Uterus (tissue), 4 donors: Measurements from ENCODE around the gene LRBA. TPM values are rescaled to one million over a fixed set of nuclear protein-coding genes. Genes with fewer than 3 reads are reported as not detected.

Experiments
- DNase-seq, 2 donors: peaks; one replicate each; pipeline ENCODE4 v3.0.0-alpha.2; 2019 to 2020
- H3K27ac ChIP-seq, 2 donors: fragments of 200-600 bp; sonication (generic); 1 replicate in 1 of 2; 2 replicates in 1 of 2; pipeline ENCODE4 v1.5.1; 2016 to 2018
- H3K27me3 ChIP-seq, 2 donors: fragments of 200-600 bp; sonication (generic); one replicate each; pipeline ENCODE4 v1.5.1; 2018 to 2019; ENCODE audit warnings: control low read depth in 1 of 2
- H3K36me3 ChIP-seq, 2 donors: fragments of 200-600 bp; sonication (generic); one replicate each; pipeline ENCODE4 v1.5.1; 2019; ENCODE audit warnings: control low read depth in 1 of 2
- H3K4me1 ChIP-seq, 2 donors: fragments of 200-600 bp; sonication (generic); one replicate each; pipeline ENCODE4 v1.5.1; 2018 to 2019; ENCODE audit warnings: control low read depth in 1 of 2
- H3K4me3 ChIP-seq, 2 donors: fragments of 200-600 bp; sonication (generic); 1 replicate in 1 of 2; 2 replicates in 1 of 2; pipeline ENCODE4 v1.5.1; 2018 to 2019; ENCODE audit warnings: mild to moderate bottlenecking in 1 of 2
- H3K9me3 ChIP-seq, 2 donors: fragments of 200-600 bp; sonication (generic); one replicate each; pipeline ENCODE4 v1.5.1; 2019; ENCODE audit warnings: control low read depth in 1 of 2
- CTCF ChIP-seq, 4 experiments: fragments of 200-600 bp in 2 of 4; fragments of 450-650 bp in 2 of 4; sonication (generic) in 2 of 4; IDR thresholded peaks; one replicate each; pipeline ENCODE4 v1.5.1; 2016 to 2019; ENCODE audit warnings: antibody characterized with exemption in 4 of 4, mild to moderate bottlenecking in 2 of 4, moderate library complexity in 1 of 4
- POLR2A ChIP-seq, 2 donors: fragments of 450-650 bp; IDR thresholded peaks; one replicate each; pipeline ENCODE4 v1.6.1; 2016; ENCODE audit warnings: antibody characterized with exemption in 2 of 2, mild to moderate bottlenecking in 1 of 2, moderate library complexity in 1 of 2
- intact Hi-C: fragments of 100-400 bp; cut with DNase I; formaldehyde crosslinking; loops from one replicate; pipeline ENCODE4 v1.15.1; 2023; ENCODE audit warnings: low total_unique reads
- total RNA-seq, 4 donors: library from RNA; depleted of rRNA in 3 of 4; stranded (reverse); fragments of >200 nt in 3 of 4; gene quantifications; one replicate each; pipeline versions ENCODE4 v1.1.0 to v1.2.4, GENCODE V29; 2014 to 2023
- donor health status: DM: yes; HTN: yes; CAD: no.

Gene LRBA
- total RNA-seq, 4 donors from 2014 or later = 32.0 to 126 (median 41.7) TPM

GRCh38 chr4:151039733-151040132, 24.6 kb upstream of the LRBA start:
- Histone ChIP-seq H3K27ac (no peak overlapping the region), H3K36me3 (no peaks in the 10 kb centered on the region), H3K27me3 (no peaks in the 10 kb centered on the region), H3K9me3 (no peaks in the 10 kb centered on the region), H3K4me3 (no peak overlapping the region), H3K4me1 (no peaks in the 10 kb centered on the region)
- TF ChIP-seq POLR2A (IDR thresholded peaks at IDR 0.05) = no peak
- no peak for TF ChIP-seq CTCF (IDR thresholded peaks at IDR 0.05)
- intact Hi-C loops = no loop called here
- no peak for DNase-seq

GRCh38 chr4:151038452-151039157, 23.5 kb upstream of the LRBA start:
- H3K27ac ChIP-seq = no peak overlapping the region
- H3K36me3 ChIP-seq = no peaks in the 10 kb centered on the region
- intact Hi-C loops = no loop called here
- no peaks in the 10 kb centered on the region for H3K9me3 ChIP-seq
- H3K4me1 ChIP-seq = no peaks in the 10 kb centered on the region
- no peaks in the 10 kb centered on the region for H3K27me3 ChIP-seq
- TF ChIP-seq CTCF (IDR thresholded peaks at IDR 0.05) (no peak), POLR2A (IDR thresholded peaks at IDR 0.05) (no peak)
- DNase-seq = no peak
- H3K4me3 ChIP-seq = no peak overlapping the region

GRCh38 chr4:151035911-151036310, 20.8 kb upstream of the LRBA start:
- no peak for DNase-seq
- Histone ChIP-seq H3K4me1 (no peaks in the 10 kb centered on the region), H3K27me3 (no peaks in the 10 kb centered on the region), H3K27ac (no peak overlapping the region), H3K9me3 (no peaks in the 10 kb centered on the region), H3K4me3 (no peak overlapping the region), H3K36me3 (no peaks in the 10 kb centered on the region)
- intact Hi-C loops = no loop called here
- no peak for TF ChIP-seq POLR2A (IDR thresholded peaks at IDR 0.05)
- TF ChIP-seq CTCF (IDR thresholded peaks at IDR 0.05) = no peak

- TF ChIP-seq POLR2A (IDR thresholded peaks at IDR 0.05) (no peak), CTCF (IDR thresholded peaks at IDR 0.05) (no peak)
- no peaks in the 10 kb centered on the region for H3K4me1 ChIP-seq
- H3K36me3 ChIP-seq = no peaks in the 10 kb centered on the region
- H3K27ac ChIP-seq = no peak overlapping the region
- DNase-seq = no peak
- H3K27me3 ChIP-seq = no peaks in the 10 kb centered on the region
- no peak overlapping the region for H3K4me3 ChIP-seq
- H3K9me3 ChIP-seq = no peaks in the 10 kb centered on the region
- intact Hi-C loops = no loop called here
Observed at GRCh38 chr4:151035328-151035727, 20.2 kb upstream of the LRBA start.

GRCh38 chr4:151034829-151035228, 19.7 kb upstream of the LRBA start:
- no peak for DNase-seq
- TF ChIP-seq CTCF (IDR thresholded peaks at IDR 0.05) (no peak), POLR2A (IDR thresholded peaks at IDR 0.05) (no peak)
- no peaks in the 10 kb centered on the region for H3K36me3 ChIP-seq
- no peaks in the 10 kb centered on the region for H3K4me1 ChIP-seq
- H3K4me3 ChIP-seq = no peak overlapping the region
- H3K27ac ChIP-seq = no peak overlapping the region
- intact Hi-C loops = no loop called here
- H3K9me3 ChIP-seq = no peaks in the 10 kb centered on the region
- H3K27me3 ChIP-seq = no peaks in the 10 kb centered on the region
